Stimulated activated naive CD8-positive, alpha-beta T cell treated with anti-CD3 and anti-CD28 coated beads, Interleukin-15, amount 100 ng/mL, for 72 hours (primary cell): ENCODE data around the gene NTM.

Source experiments
- ATAC-seq: fragments of 150-1000 bp; cut with Tn5 transposase; 2 replicates; pipeline ENCODE4 v1.10.0; 2021; ENCODE audit warnings: mild to moderate bottlenecking, moderate library complexity
- DNase-seq, 2 donors: peaks; one replicate each; pipeline ENCODE4 v3.0.0; 2021 to 2022
- H3K27ac Mint-ChIP-seq, 2 donors: one replicate each; pipeline ENCODE4 v1.8.0; 2022; ENCODE audit warnings: mild to moderate bottlenecking in 2 of 2, mixed read lengths in 2 of 2, moderate library complexity in 2 of 2
- H3K27me3 Mint-ChIP-seq: one replicate; pipeline ENCODE4 v1.8.0; 2022; ENCODE audit warnings: mixed read lengths
- H3K4me1 Mint-ChIP-seq: one replicate; pipeline ENCODE4 v1.8.0; 2022; ENCODE audit warnings: mild to moderate bottlenecking, mixed read lengths
- H3K4me3 Mint-ChIP-seq, 2 donors: one replicate each; pipeline ENCODE4 v1.8.0; 2022; ENCODE audit warnings: mild to moderate bottlenecking in 2 of 2, mixed read lengths in 2 of 2, moderate library complexity in 1 of 2
- H3K9me3 Mint-ChIP-seq, 2 donors: one replicate each; pipeline ENCODE4 v1.8.0; 2022; ENCODE audit warnings: mixed read lengths in 2 of 2

NTM gene

DNA sequence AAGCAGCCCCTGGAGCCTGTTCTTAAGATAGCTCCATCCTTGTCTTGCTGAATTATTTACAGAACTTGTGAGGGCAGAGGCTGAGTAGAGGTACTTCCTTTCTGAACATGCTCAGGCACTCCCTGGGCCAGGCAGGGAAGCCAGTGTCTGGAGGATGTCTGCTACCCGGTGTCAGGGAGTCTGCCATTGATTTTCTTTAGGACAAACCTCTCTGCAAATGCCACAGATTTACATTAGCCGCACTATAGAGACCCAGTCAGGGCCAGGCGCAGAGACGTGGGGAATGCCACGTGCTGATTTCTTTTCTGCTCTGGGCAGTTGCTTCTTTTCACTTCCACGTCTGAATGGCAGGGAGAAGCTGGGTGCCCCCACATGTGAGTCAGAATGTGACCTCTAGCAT lies 585.5 kb downstream of the NTM start:
- Mint-ChIP-seq H3K27ac (no peak overlapping the region), H3K27me3 (no peaks in the 10 kb centered on the region), H3K4me3 (no peak overlapping the region), H3K4me1 (no peaks in the 10 kb centered on the region), H3K9me3 (peaks cover 9 to 21% of the 10 kb centered on the region in 2 donors)
- DNase-seq (no peak), ATAC-seq (no peak)

DNA sequence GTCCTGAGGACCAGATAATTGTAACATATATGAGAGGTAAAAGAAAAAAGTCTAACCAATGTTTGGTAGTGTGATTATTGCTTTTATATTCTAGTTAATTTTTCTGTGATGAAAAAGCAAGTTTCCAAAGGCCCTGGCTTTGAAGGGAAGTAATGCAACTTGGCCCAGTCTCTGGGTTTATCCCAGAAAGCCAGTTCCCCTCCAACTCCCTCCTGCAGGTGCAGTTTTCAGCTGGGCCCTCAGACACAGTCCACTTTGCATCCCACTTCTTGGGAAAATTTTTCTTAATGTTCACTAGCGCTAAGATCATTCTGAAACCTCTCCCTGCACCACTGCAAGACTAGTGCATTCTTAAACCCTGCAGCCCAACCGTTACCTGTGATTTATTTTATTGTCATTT lies 586.8 kb downstream of the NTM start:
- H3K9me3 Mint-ChIP-seq, result peaks cover 7 to 16% of the 10 kb centered on the region in 2 donors
- H3K27ac Mint-ChIP-seq, result no peak overlapping the region
- no peak overlapping the region for H3K4me3 Mint-ChIP-seq
- DNase-seq (no peak), ATAC-seq (no peak)
- no peaks in the 10 kb centered on the region for H3K27me3 Mint-ChIP-seq
- no peaks in the 10 kb centered on the region for H3K4me1 Mint-ChIP-seq

DNA sequence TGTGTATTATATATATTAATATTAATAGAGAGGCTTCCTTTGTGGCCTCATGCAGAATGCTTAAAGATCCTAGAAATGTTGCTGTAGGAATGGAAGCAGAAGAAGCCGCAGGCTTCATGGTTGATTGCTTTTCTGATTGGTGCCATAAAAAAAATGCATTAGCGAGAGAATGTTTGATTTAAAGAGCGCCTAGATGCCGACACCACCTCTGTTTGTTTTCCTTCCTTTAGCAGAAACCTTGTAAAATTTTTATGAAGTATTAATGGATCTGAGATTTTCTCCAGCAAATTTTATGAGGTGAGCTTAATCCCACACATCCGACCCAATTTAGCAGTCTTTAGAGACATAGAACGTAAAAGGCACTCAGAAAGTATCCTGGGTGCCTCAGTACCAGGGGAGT lies 587.5 kb downstream of the NTM start:
- ATAC-seq, result no peak
- Mint-ChIP-seq H3K27me3 (no peaks in the 10 kb centered on the region), H3K4me3 (no peak overlapping the region), H3K9me3 (peaks cover 7 to 16% of the 10 kb centered on the region in 2 donors), H3K4me1 (no peaks in the 10 kb centered on the region), H3K27ac (no peak overlapping the region)
- no peak for DNase-seq

DNA sequence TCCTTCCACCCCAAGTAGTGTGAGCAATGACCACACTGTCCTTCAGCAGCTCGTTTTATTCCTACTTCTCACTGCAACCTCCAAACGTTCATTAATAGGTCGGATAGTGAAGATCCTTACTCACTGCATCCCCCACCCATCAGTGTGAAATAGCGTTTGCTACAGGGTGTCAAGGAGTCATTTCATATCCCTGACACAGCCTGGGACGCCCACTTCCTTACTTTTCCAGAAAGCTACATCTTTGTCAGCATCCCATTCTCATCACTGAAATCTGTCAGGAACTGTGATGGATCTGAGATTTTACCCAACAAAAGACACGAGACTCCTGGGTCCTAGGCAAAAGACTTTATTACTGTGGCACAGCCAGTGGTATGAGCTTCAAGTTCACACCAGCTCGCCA lies 592.4 kb downstream of the NTM start:
- DNase-seq (no peak), ATAC-seq (no peak)
- no peak overlapping the region for H3K4me3 Mint-ChIP-seq
- H3K27ac Mint-ChIP-seq, result no peak overlapping the region
- H3K4me1 Mint-ChIP-seq, result no peaks in the 10 kb centered on the region
- peaks cover 15 to 32% of the 10 kb centered on the region in 2 donors for H3K9me3 Mint-ChIP-seq
- H3K27me3 Mint-ChIP-seq, result no peaks in the 10 kb centered on the region

DNA sequence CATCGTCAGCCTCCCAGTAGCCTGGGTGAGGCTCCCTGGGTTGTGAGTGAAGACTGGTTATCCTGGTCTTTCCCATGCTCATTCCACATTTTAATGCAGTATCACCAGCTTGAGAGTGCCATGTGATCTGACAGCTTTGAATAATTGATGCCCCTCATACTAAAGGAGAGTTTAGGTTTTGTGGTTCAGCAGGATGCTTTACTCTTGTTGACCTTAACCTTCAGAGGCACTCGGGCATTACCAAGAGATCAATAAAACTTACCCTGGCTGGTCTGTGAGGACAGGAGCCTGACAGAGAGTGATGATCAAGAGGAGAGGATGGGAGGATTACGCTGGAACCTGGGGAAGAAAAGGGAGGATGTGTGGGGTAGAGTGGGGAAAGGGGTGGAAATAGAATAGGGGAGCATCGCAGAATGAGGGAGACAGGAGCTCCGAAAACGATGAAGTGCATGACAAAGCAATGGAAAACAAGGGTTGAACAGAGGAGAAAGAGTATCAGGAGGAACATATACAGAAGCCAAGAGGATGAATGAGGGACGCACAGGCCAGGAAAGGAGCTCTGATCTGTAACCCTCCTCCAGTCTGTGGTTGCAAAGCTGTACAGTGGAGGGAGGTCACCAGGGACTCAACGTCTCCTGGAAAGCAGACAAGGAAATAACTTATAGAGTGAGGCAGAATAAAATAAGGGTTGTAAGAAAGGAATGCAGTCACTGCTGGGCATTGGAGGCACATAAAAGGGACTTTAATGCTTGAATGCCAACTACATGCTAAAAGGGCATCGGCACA lies 594.5 kb downstream of the NTM start:
- Mint-ChIP-seq H3K4me3 (no peak overlapping the region), H3K27ac (no peak overlapping the region), H3K27me3 (no peaks in the 10 kb centered on the region), H3K9me3 (peaks cover 10 to 32% of the 10 kb centered on the region in 2 donors), H3K4me1 (no peaks in the 10 kb centered on the region)
- ATAC-seq (no peak), DNase-seq (no peak)

DNA sequence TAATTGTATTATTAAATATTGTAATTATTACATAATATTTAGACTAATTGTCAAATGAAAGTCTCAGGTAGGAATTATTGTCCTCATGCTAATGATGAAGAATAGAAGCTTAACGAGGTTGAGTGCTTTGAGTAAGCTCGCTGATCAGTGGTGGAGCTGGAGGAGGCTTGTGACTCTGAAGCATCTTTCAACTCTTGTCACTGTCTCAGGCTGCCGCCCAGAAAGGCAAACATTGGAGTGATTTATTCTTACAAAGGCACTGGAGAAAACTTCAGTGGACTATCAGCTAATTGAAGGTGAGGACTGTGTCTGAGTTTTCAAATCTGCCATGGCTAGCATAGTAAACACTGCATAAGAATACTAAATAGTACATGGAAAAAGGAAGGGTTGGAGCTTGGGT lies 595.1 kb downstream of the NTM start:
- Mint-ChIP-seq H3K4me3 (no peak overlapping the region), H3K27me3 (no peaks in the 10 kb centered on the region), H3K9me3 (peaks cover 7 to 27% of the 10 kb centered on the region in 2 donors), H3K4me1 (no peaks in the 10 kb centered on the region), H3K27ac (no peak overlapping the region)
- DNase-seq (no peak), ATAC-seq (no peak)

DNA sequence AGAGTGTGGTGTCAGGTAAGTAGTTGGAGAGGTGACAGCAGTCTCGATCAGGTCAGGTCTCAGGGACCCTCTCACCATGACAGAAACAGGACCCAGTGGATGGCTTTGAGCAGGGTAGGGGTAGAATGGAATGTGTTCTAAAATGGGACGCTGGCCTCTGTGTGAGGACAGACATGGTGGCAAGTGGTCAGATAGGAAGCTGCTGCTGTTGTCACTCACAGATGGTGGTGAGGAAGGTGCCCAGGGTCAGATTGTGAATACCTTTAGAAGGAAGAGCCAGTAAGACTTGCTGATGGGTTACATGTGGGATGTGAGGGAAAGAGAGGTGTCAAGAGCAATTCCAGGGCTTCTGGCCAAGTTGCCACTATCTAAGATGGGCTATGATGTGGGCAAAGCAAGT lies 596.3 kb downstream of the NTM start:
- no peak for ATAC-seq
- Mint-ChIP-seq H3K9me3 (peaks cover 3 to 24% of the 10 kb centered on the region in 2 donors), H3K4me3 (no peak overlapping the region), H3K4me1 (no peaks in the 10 kb centered on the region), H3K27ac (no peak overlapping the region), H3K27me3 (no peaks in the 10 kb centered on the region)
- DNase-seq, result no peak

DNA sequence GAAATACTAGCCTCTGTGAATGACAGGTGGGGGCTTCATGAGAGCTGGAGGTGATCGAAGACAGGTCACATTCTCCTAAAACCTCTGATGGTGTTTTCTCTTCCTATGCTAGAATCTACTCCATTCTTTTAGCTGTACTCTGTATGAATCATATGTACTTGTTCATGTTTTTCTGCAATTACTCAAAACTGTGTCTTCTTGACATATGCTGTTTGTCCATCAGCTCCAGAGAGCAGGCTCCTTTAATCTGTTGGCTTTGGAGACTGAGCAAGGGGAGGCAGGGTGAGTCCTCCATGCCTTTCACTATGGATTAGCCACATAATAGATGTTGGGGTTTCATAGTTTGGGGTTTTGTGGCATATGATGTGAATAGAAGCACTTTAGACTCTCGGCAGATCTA lies 598.8 kb downstream of the NTM start:
- no peaks in the 10 kb centered on the region for H3K27me3 Mint-ChIP-seq
- no peak overlapping the region for H3K27ac Mint-ChIP-seq
- H3K4me1 Mint-ChIP-seq, result no peaks in the 10 kb centered on the region
- ATAC-seq (no peak), DNase-seq (no peak)
- peaks cover 3 to 24% of the 10 kb centered on the region in 2 donors for H3K9me3 Mint-ChIP-seq
- H3K4me3 Mint-ChIP-seq, result no peak overlapping the region

DNA sequence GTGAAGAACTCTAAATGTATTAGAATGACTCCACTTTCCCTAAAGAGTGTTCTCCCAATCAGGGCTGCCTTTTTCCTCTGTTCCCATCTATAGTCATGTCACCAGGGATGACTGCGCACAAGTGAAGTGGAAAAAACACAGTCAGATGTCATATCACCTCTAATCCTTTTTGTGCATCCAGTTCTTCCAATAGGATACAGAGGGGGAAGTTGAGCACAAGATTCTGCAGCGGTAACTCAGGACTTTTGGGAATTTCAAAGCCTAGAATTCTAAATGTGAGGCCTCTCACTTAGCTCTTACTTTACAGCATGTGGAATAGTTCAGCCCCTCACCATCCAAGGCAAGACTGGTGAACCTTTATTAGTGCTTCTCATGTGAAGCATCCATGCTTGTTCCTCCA lies 602.6 kb downstream of the NTM start:
- ATAC-seq (no peak), DNase-seq (no peak)
- H3K9me3 Mint-ChIP-seq, result peaks cover 0 to 5% of the 10 kb centered on the region in 2 donors
- H3K4me3 Mint-ChIP-seq, result no peak overlapping the region
- no peaks in the 10 kb centered on the region for H3K27me3 Mint-ChIP-seq
- no peak overlapping the region for H3K27ac Mint-ChIP-seq
- no peaks in the 10 kb centered on the region for H3K4me1 Mint-ChIP-seq

DNA sequence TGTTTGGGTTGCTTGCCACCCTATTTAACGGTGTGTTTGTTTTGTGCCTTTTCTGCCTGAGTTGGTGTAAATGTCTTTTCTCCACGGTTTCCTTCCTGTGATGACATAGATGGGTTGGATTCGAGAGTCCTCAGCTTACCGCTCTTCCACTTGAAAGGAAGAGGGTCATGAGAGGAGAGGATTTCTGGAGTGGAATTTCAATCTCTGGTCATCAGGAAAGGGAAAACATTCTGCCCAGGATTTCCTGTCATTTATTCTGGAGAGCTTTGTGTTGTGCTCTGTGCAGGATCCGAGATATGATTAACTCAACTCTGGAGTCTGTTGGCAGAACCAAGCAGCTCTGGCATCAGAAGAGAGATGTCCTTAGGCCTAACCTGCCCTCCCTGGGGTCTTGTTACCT lies 605.2 kb downstream of the NTM start:
- Mint-ChIP-seq H3K9me3 (peaks cover 4 to 5% of the 10 kb centered on the region in 2 donors), H3K4me1 (no peaks in the 10 kb centered on the region)

DNA sequence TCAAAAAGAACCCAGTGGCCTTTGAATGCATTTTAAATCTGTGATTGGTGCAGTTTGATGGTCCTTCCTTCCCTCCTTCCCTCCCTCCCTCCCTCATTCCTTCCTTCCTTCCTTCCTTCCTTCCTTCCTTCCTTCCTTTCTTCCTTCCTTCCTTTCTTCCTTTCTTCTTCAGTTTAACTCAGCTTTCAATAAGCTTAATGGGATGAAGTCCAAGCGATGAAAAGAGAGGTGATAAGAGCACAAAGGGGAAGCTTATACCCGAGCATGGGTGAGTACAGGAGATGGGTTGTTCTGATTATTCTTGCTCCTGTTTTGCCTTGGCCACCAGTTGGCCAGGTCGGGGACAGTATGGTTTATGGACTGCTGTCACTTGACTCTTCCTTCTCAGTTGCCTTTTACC lies 605.6 kb downstream of the NTM start:
- no peak overlapping the region for H3K27ac Mint-ChIP-seq
- no peak overlapping the region for H3K4me3 Mint-ChIP-seq
- no peaks in the 10 kb centered on the region for H3K27me3 Mint-ChIP-seq
- H3K9me3 Mint-ChIP-seq, result peaks cover 5 to 8% of the 10 kb centered on the region in 2 donors
- DNase-seq (no peak), ATAC-seq (no peak)
- H3K4me1 Mint-ChIP-seq, result no peaks in the 10 kb centered on the region

More for the DNA sequence above, 605.2 kb downstream of the NTM start:
- Mint-ChIP-seq H3K27me3 (no peaks in the 10 kb centered on the region), H3K27ac (no peak overlapping the region), H3K4me3 (no peak overlapping the region)
- ATAC-seq, result no peak
- no peak for DNase-seq

DNA sequence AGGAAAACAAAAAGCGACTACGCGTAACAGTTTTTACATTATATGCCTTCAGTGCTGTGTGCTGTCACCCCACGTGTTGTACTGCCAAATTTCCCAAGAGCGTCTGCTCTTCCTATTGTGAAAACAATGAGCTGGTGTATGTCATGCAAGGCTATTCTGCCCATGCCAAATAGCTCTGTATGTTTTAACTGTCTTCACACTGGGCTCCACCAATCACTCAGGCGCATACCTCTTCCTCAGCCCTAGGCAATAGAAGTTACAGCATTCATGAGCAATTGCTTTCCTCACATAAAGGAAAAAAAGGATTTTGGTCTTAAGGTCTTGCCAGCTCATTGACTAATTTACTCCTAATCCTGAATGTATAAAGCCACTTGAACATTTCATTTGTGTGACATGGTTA lies 606.8 kb downstream of the NTM start:
- ATAC-seq, result no peak
- peaks cover 5 to 16% of the 10 kb centered on the region in 2 donors for H3K9me3 Mint-ChIP-seq
- no peak overlapping the region for H3K27ac Mint-ChIP-seq
- H3K4me1 Mint-ChIP-seq, result no peaks in the 10 kb centered on the region
- H3K4me3 Mint-ChIP-seq, result no peak overlapping the region
- DNase-seq, result no peak
- no peaks in the 10 kb centered on the region for H3K27me3 Mint-ChIP-seq

DNA sequence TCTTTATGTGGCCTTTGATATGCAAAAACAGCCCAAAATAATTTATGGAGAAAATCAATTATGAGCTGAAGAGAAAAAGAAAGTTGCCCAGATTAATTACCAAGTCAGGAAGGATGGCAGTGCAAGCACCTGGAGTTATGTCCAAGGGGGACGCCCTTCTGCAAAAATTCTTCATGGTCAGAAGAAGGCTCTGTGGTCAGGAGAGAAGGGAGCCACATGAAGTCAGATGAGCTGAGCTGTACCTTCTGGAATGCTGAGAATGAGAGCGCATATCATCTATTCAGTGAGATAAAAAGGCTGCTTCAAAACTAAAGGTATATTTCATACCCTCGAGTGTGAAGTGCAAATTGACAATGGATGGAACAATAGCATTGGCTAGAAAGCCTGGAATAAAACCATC lies 607.4 kb downstream of the NTM start:
- H3K27me3 Mint-ChIP-seq, result no peaks in the 10 kb centered on the region
- no peaks in the 10 kb centered on the region for H3K4me1 Mint-ChIP-seq
- H3K4me3 Mint-ChIP-seq, result no peak overlapping the region
- H3K9me3 Mint-ChIP-seq, result peaks cover 5 to 19% of the 10 kb centered on the region in 2 donors
- ATAC-seq, result no peak
- no peak for DNase-seq
- H3K27ac Mint-ChIP-seq, result no peak overlapping the region

DNA sequence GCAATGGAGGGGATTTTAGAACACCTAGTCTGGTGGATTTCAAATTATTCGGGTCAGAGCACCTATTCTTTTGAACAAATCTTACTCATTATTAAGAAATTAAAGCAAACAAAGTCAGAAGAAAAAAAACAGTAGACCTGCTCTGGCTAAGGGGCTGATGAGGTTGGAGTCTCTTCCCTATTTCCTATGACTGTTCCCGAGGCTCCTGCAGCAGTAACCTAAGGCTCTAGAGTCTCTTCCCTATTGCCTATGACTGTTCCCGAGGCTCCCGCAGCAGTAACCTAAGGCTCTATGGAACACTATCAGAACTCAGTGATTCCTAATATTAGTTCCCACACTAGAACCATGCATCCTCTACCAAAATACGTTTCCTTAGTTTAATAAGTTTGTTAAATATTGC lies 607.9 kb downstream of the NTM start:
- ATAC-seq, result no peak
- peaks cover 5 to 19% of the 10 kb centered on the region in 2 donors for H3K9me3 Mint-ChIP-seq
- no peaks in the 10 kb centered on the region for H3K27me3 Mint-ChIP-seq
- no peaks in the 10 kb centered on the region for H3K4me1 Mint-ChIP-seq
- DNase-seq, result no peak
- H3K27ac Mint-ChIP-seq, result no peak overlapping the region
- H3K4me3 Mint-ChIP-seq, result no peak overlapping the region

DNA sequence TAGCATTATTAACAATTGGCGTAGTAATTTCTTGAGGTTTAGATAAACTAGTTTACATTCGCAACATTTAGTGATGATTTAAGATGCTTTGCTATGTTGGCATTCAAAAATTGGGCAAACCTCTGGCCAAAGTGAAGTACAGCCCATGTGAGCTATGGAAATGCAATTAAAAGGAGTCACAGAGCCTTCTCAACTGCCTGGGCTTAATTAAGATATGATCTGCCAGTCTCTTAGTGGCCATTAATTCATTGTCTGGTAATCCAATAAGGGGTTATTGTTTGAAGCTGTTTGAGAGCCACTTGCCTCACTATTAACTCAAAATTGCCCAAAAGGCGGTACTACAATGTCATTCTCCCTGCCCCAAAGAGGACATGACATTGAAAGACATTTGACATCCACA lies 608.9 kb downstream of the NTM start:
- no peaks in the 10 kb centered on the region for H3K27me3 Mint-ChIP-seq
- peaks cover 13 to 29% of the 10 kb centered on the region in 2 donors for H3K9me3 Mint-ChIP-seq
- ATAC-seq (no peak), DNase-seq (no peak)
- H3K4me1 Mint-ChIP-seq, result no peaks in the 10 kb centered on the region
- H3K27ac Mint-ChIP-seq, result no peak overlapping the region
- H3K4me3 Mint-ChIP-seq, result no peak overlapping the region

DNA sequence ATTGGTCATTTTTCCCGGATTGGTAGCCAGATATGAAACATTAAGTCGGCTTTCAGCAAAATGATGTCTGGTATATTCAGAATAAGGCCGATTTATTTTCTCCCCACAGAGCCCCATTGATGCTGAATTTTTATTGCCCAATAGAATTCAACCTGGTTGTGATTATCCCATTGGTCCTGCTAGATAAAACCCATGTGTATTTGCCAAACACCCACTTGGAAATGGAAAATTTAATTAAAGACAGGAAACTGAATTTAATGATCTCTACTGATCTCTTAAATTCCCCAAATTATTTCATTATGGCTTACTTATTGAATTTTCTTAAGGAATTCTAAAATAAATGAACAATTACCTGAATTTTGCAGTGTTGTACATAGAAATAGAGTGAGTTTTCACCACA lies 609.8 kb downstream of the NTM start:
- no peak for DNase-seq
- no peak for ATAC-seq
- H3K4me3 Mint-ChIP-seq, result no peak overlapping the region
- peaks cover 18 to 29% of the 10 kb centered on the region in 2 donors for H3K9me3 Mint-ChIP-seq
- H3K4me1 Mint-ChIP-seq, result no peaks in the 10 kb centered on the region
- H3K27ac Mint-ChIP-seq, result no peak overlapping the region
- no peaks in the 10 kb centered on the region for H3K27me3 Mint-ChIP-seq
